RWPE2 (cell line): Measurements from ENCODE around the gene MTG1.

Experiments used
- ATAC-seq: fragments of 200-7000 bp; cut with Tn5 transposase; 3 replicates; pipeline ENCODE4 v1.9.1; 2021; ENCODE audit warnings: low read depth
- DNase-seq: peaks from one replicate; pipeline ENCODE4 v3.0.0-alpha.2; 2020; ENCODE audit warnings: low spot score
- H3K27ac ChIP-seq: fragments of 450-650 bp; 2 replicates; pipeline ENCODE4 v1.5.1; 2017; ENCODE audit warnings: mild to moderate bottlenecking; ENCODE audit not compliant: poor library complexity, severe bottlenecking
- H3K27me3 ChIP-seq: fragments of 250-450 bp; sonication (Bioruptor Pico); 2 replicates; pipeline ENCODE4 v1.5.1; 2021; ENCODE audit warnings: mild to moderate bottlenecking, moderate library complexity; ENCODE audit not compliant: insufficient read depth, poor library complexity, severe bottlenecking
- H3K36me3 ChIP-seq: fragments of 250-450 bp; sonication (Bioruptor Pico); 2 replicates; pipeline ENCODE4 v1.5.1; 2020; ENCODE audit warnings: low read depth, mild to moderate bottlenecking, moderate library complexity
- H3K4me1 ChIP-seq: fragments of 250-450 bp; sonication (Bioruptor Pico); 2 replicates; pipeline ENCODE4 v1.5.1; 2021; ENCODE audit warnings: mild to moderate bottlenecking, moderate library complexity; ENCODE audit not compliant: insufficient read depth, poor library complexity, severe bottlenecking
- H3K4me3 ChIP-seq: fragments of 250-450 bp; sonication (Bioruptor Pico); 2 replicates; pipeline ENCODE4 v1.5.1; 2021; ENCODE audit warnings: mild to moderate bottlenecking, moderate library complexity; ENCODE audit not compliant: severe bottlenecking
- H3K9me3 ChIP-seq: fragments of 250-450 bp; sonication (Bioruptor Pico); 2 replicates; pipeline ENCODE4 v1.5.1; 2021; ENCODE audit warnings: mild to moderate bottlenecking, moderate library complexity; ENCODE audit not compliant: severe bottlenecking
- CTCF ChIP-seq: fragments of 450-650 bp; IDR thresholded peaks from one replicate; pipeline ENCODE4 v1.5.1; 2017; ENCODE audit warnings: mild to moderate bottlenecking, moderate library complexity; ENCODE audit not compliant: poor library complexity, severe bottlenecking

MTG1 gene

GRCh38 chr10:133351408-133352318, 42.3 kb upstream of the MTG1 start:
- Histone ChIP-seq H3K27ac (no peak overlapping the region), H3K9me3 (no peaks in the 10 kb centered on the region), H3K4me3 (no peak overlapping the region), H3K27me3 (no peaks in the 10 kb centered on the region), H3K4me1 (no peaks in the 10 kb centered on the region), H3K36me3 (peaks cover 8% of the 10 kb centered on the region; the same call in 1 of the 2 replicates)
- no peak for TF ChIP-seq CTCF
- DNase-seq (no peak), ATAC-seq (no peak; the same call in 2 of the 3 replicates)

- DNase-seq (no peak), ATAC-seq (no peak)
- Histone ChIP-seq H3K9me3 (no peaks in the 10 kb centered on the region), H3K36me3 (peaks cover 8% of the 10 kb centered on the region; the same call in 1 of the 2 replicates), H3K27ac (no peak overlapping the region), H3K4me3 (no peak overlapping the region), H3K4me1 (no peaks in the 10 kb centered on the region), H3K27me3 (no peaks in the 10 kb centered on the region)
- TF ChIP-seq CTCF: no peak
These were observed 40.6 kb upstream of the MTG1 start for GRCh38 chr10:133353202-133353959.

DNA sequence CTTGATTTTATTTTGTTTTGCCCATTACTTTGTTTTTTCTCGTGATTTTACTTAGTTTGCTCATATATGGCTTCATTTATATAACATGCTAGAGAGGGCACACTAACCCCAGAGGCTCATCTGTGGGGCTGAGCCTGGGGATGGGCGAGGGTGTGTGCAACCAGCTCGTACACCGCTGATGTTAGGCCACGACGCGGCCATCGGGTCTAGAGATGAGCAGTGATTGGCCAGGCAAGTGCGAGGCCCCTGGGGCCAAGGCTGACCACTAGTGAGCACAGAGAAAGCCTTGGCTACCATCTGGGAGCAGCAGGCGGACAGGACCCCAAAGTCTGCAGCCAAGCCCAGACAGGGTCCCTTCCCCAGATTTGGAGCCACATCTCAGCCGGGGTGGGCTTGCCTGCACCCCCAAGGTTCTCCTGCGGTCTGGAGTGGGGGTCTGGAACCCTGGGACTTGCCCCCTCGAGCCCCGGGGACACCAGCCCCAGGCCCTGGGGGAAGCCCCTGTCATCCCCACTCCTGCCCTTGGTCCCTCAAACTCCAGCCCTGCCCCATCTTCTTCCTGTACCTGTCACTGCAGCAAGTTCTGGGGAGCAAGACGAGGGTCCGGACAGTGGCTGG, 39.9 kb upstream of the MTG1 start:
- ATAC-seq: no peak
- Histone ChIP-seq H3K9me3 (no peaks in the 10 kb centered on the region), H3K36me3 (peaks cover 8% of the 10 kb centered on the region; the same call in 1 of the 2 replicates), H3K27me3 (no peaks in the 10 kb centered on the region), H3K4me3 (no peak overlapping the region), H3K4me1 (no peaks in the 10 kb centered on the region), H3K27ac (no peak overlapping the region)
- TF ChIP-seq CTCF: no peak
- DNase-seq: no peak

DNA sequence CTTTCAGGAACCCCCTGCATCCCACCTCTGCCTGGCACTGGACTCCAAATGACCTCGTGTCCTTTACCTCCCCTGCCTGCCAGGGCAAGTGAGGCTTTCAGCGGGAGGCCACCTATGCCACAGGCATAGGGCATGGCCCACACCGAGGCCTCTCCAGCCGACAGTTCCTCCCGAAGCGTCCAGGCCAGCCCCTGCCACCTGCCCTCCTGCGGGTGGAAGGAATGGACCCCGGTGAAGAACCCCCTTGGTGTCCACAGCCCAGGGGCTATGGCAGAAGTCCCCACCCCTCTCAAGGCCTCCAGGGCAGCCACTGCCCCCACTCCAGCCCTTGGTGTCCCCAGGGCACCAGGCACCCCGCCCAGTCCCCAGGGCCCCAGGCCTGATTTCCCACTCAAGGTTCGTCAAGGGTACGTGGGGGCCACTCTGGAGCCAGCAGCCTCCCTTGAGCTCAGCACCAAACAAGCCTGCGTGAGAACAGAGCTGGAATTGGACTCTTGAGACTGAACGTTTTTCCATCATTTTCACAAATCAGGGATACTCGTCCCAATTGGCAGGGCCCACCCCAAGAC, 39.2 kb upstream of the MTG1 start:
- H3K4me1 ChIP-seq: no peaks in the 10 kb centered on the region
- H3K36me3 ChIP-seq: peaks cover 8% of the 10 kb centered on the region; the same call in 1 of the 2 replicates
- no peak for ATAC-seq
- H3K9me3 ChIP-seq: no peaks in the 10 kb centered on the region
- no peaks in the 10 kb centered on the region for H3K27me3 ChIP-seq
- H3K4me3 ChIP-seq: no peak overlapping the region
- TF ChIP-seq CTCF: no peak
- no peak for DNase-seq
- H3K27ac ChIP-seq: no peak overlapping the region
